Activated naive CD8-positive, alpha-beta T cell (primary cell): ENCODE results near the gene PLCB4.
"Not testable (repeated sequence)": the region's sequence is repeated elsewhere in the genome, so short reads cannot be mapped to it uniquely, and the experiment has no call there.

Experiments
- H3K27ac Mint-ChIP-seq: one replicate; pipeline ENCODE4 v1.8.0; 2021; ENCODE audit warnings: mixed read lengths
- H3K27me3 Mint-ChIP-seq: one replicate; pipeline ENCODE4 v1.8.0; 2021; ENCODE audit warnings: mixed read lengths
- H3K36me3 Mint-ChIP-seq: one replicate; pipeline ENCODE4 v1.8.0; 2021; ENCODE audit warnings: mixed read lengths
- H3K4me1 Mint-ChIP-seq: one replicate; pipeline ENCODE4 v1.8.0; 2021; ENCODE audit warnings: low read depth, mixed read lengths
- H3K4me3 Mint-ChIP-seq: one replicate; pipeline ENCODE4 v1.8.0; 2021; ENCODE audit warnings: mild to moderate bottlenecking, mixed read lengths
- H3K9me3 Mint-ChIP-seq: one replicate; pipeline ENCODE4 v1.8.0; 2021; ENCODE audit warnings: low read depth, mixed read lengths

PLCB4 gene

GRCh38 chr20:9040863-9041524 lies 27.9 kb upstream of the PLCB4 start:
- Mint-ChIP-seq H3K27ac (no peak overlapping the region), H3K36me3 (no peaks in the 10 kb centered on the region), H3K27me3 (no peaks in the 10 kb centered on the region), H3K4me1 (no peaks in the 10 kb centered on the region), H3K4me3 (no peak overlapping the region), H3K9me3 (no peaks in the 10 kb centered on the region)

GRCh38 chr20:9043364-9043763 lies 25.5 kb upstream of the PLCB4 start:
- Mint-ChIP-seq H3K9me3 (no peaks in the 10 kb centered on the region), H3K4me3 (no peak overlapping the region), H3K36me3 (no peaks in the 10 kb centered on the region), H3K4me1 (no peaks in the 10 kb centered on the region), H3K27me3 (no peaks in the 10 kb centered on the region), H3K27ac (no peak overlapping the region)

GRCh38 chr20:9047928-9048327 lies 21.0 kb upstream of the PLCB4 start:
- H3K27ac Mint-ChIP-seq, H3K36me3 Mint-ChIP-seq, H3K4me1 Mint-ChIP-seq, H3K9me3 Mint-ChIP-seq, H3K27me3 Mint-ChIP-seq, H3K4me3 Mint-ChIP-seq: not testable (repeated sequence)

GRCh38 chr20:9051508-9051907 lies 17.4 kb upstream of the PLCB4 start:
- Mint-ChIP-seq H3K4me1 (no peaks in the 10 kb centered on the region), H3K9me3 (peaks cover 4% of the 10 kb centered on the region), H3K27ac (no peak overlapping the region), H3K36me3 (no peaks in the 10 kb centered on the region), H3K27me3 (no peaks in the 10 kb centered on the region), H3K4me3 (no peak overlapping the region)

- no peak overlapping the region for H3K4me3 Mint-ChIP-seq
- no peaks in the 10 kb centered on the region for H3K27me3 Mint-ChIP-seq
- no peaks in the 10 kb centered on the region for H3K4me1 Mint-ChIP-seq
- H3K9me3 Mint-ChIP-seq = peaks cover 4% of the 10 kb centered on the region
- H3K27ac Mint-ChIP-seq = no peak overlapping the region
- no peaks in the 10 kb centered on the region for H3K36me3 Mint-ChIP-seq
Measured at GRCh38 chr20:9052136-9052535, 16.8 kb upstream of the PLCB4 start.

- Mint-ChIP-seq H3K27me3 (no peaks in the 10 kb centered on the region), H3K4me1 (no peaks in the 10 kb centered on the region), H3K27ac (no peak overlapping the region), H3K36me3 (no peaks in the 10 kb centered on the region), H3K4me3 (no peak overlapping the region), H3K9me3 (peaks cover 4% of the 10 kb centered on the region)
Measured at GRCh38 chr20:9053108-9053507, 15.8 kb upstream of the PLCB4 start.

GRCh38 chr20:9054176-9054575 lies 14.7 kb upstream of the PLCB4 start:
- Mint-ChIP-seq H3K9me3 (peaks cover 3% of the 10 kb centered on the region), H3K4me1 (no peaks in the 10 kb centered on the region), H3K27ac (no peak overlapping the region), H3K36me3 (no peaks in the 10 kb centered on the region), H3K4me3 (no peak overlapping the region), H3K27me3 (no peaks in the 10 kb centered on the region)

GRCh38 chr20:9059931-9060330 lies 9.0 kb upstream of the PLCB4 start:
- Mint-ChIP-seq H3K4me1 (no peaks in the 10 kb centered on the region), H3K27me3 (no peaks in the 10 kb centered on the region), H3K36me3 (no peaks in the 10 kb centered on the region), H3K9me3 (peaks cover 7% of the 10 kb centered on the region), H3K4me3 (no peak overlapping the region), H3K27ac (no peak overlapping the region)

GRCh38 chr20:9061434-9061833 lies 7.5 kb upstream of the PLCB4 start:
- H3K36me3 Mint-ChIP-seq = no peaks in the 10 kb centered on the region

GRCh38 chr20:9062066-9062465 lies 6.8 kb upstream of the PLCB4 start:
- no peak overlapping the region for H3K27ac Mint-ChIP-seq
- H3K36me3 Mint-ChIP-seq = no peaks in the 10 kb centered on the region
- H3K4me1 Mint-ChIP-seq = no peaks in the 10 kb centered on the region
- peaks cover 2% of the 10 kb centered on the region for H3K27me3 Mint-ChIP-seq
- peaks cover 7% of the 10 kb centered on the region for H3K9me3 Mint-ChIP-seq
- no peak overlapping the region for H3K4me3 Mint-ChIP-seq

More at GRCh38 chr20:9061434-9061833, 7.5 kb upstream of the PLCB4 start:
- H3K4me3 Mint-ChIP-seq = no peak overlapping the region
- peaks cover 7% of the 10 kb centered on the region for H3K9me3 Mint-ChIP-seq
- no peak overlapping the region for H3K27ac Mint-ChIP-seq
- H3K4me1 Mint-ChIP-seq = no peaks in the 10 kb centered on the region
- no peaks in the 10 kb centered on the region for H3K27me3 Mint-ChIP-seq

GRCh38 chr20:9066191-9066590 lies 2.7 kb upstream of the PLCB4 start:
- H3K4me3 Mint-ChIP-seq = no peak overlapping the region
- peaks cover 2% of the 10 kb centered on the region for H3K36me3 Mint-ChIP-seq
- H3K4me1 Mint-ChIP-seq = peaks cover 3% of the 10 kb centered on the region
- H3K27ac Mint-ChIP-seq = no peak overlapping the region
- peaks cover 7% of the 10 kb centered on the region for H3K9me3 Mint-ChIP-seq
- H3K27me3 Mint-ChIP-seq = peaks cover 15% of the 10 kb centered on the region

- Mint-ChIP-seq H3K9me3 (peaks cover 7% of the 10 kb centered on the region), H3K4me3 (no peak overlapping the region), H3K4me1 (peaks cover 3% of the 10 kb centered on the region), H3K27me3 (peaks cover 15% of the 10 kb centered on the region), H3K27ac (no peak overlapping the region), H3K36me3 (peaks cover 2% of the 10 kb centered on the region)
Measured at GRCh38 chr20:9068233-9068801, 570 bp upstream of the PLCB4 start.

- H3K27me3 Mint-ChIP-seq = peaks cover 15% of the 10 kb centered on the region
- peaks cover 3% of the 10 kb centered on the region for H3K4me1 Mint-ChIP-seq
- peaks cover 2% of the 10 kb centered on the region for H3K36me3 Mint-ChIP-seq
- no peak overlapping the region for H3K4me3 Mint-ChIP-seq
- H3K9me3 Mint-ChIP-seq = no peaks in the 10 kb centered on the region
- no peak overlapping the region for H3K27ac Mint-ChIP-seq
Measured at GRCh38 chr20:9070304-9070703, 1.4 kb downstream of the PLCB4 start.

- Mint-ChIP-seq H3K27me3 (peaks cover 13% of the 10 kb centered on the region), H3K4me3 (no peak overlapping the region), H3K4me1 (peaks cover 3% of the 10 kb centered on the region), H3K27ac (no peak overlapping the region), H3K36me3 (peaks cover 2% of the 10 kb centered on the region), H3K9me3 (no peaks in the 10 kb centered on the region)
Measured at GRCh38 chr20:9071976-9072726, 3.3 kb downstream of the PLCB4 start.

GRCh38 chr20:9072861-9073500 lies 4.1 kb downstream of the PLCB4 start:
- no peak overlapping the region for H3K27ac Mint-ChIP-seq
- H3K27me3 Mint-ChIP-seq = peaks cover 13% of the 10 kb centered on the region
- peaks cover 2% of the 10 kb centered on the region for H3K36me3 Mint-ChIP-seq
- peaks cover 3% of the 10 kb centered on the region for H3K4me1 Mint-ChIP-seq
- H3K9me3 Mint-ChIP-seq = no peaks in the 10 kb centered on the region
- no peak overlapping the region for H3K4me3 Mint-ChIP-seq
